ENCODE measurements around the gene KRTAP6-2.

DNA sequence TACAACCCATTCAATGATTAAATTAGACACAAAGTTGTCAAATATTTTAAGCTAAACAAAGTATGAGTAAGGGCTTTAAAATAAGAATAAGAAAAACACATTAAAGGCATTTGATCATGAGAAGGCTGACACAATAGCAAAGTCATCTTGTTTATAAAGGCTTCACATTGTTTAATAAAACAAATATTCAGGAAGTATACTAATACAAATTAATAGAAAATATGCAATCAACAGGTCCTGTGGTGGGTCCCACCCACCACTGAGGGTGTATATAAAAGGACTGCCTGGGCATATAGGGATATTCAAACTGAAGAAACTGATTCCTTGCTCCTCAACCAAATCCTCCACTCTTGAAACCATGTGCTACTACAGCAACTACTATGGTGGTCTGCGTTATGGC lies 36.2 kb upstream of the KRTAP6-2 start, which contains the start of gene KRTAP20-2:
- TF ChIP-seq CTCF (IDR thresholded peaks at IDR 0.05 in 2 of 3, conservative IDR thresholded peaks at IDR 0.05 in 1 of 3; ENCODE audit: control insufficient read depth in 2 of 3, extremely low read depth in 1 of 3, insufficient read depth in 1 of 3, low read depth in 3 of 3, low read length in 3 of 3) (no peak), POLR2A (IDR thresholded peaks at IDR 0.05; ENCODE audit: low read depth, low read length) (no peak), NRF1 (conservative IDR thresholded peaks at IDR 0.05; ENCODE audit: low read depth, low read length) (no peak), SP1 (IDR thresholded peaks at IDR 0.05; ENCODE audit: low read depth, low read length) (no peak), EGR1 (IDR thresholded peaks at IDR 0.05; ENCODE audit: borderline replicate concordance in 1 of 2, low read depth in 2 of 2, low read length in 2 of 2) (no peak), RAD51 (IDR thresholded peaks at IDR 0.05) (no peak), YBX1 (IDR thresholded peaks at IDR 0.05) (no peak), CEBPB (IDR thresholded peaks at IDR 0.05; ENCODE audit: borderline replicate concordance in 1 of 2, low read depth in 2 of 2, low read length in 2 of 2) (no peak)
- TF ChIP-seq, protein P1, sequence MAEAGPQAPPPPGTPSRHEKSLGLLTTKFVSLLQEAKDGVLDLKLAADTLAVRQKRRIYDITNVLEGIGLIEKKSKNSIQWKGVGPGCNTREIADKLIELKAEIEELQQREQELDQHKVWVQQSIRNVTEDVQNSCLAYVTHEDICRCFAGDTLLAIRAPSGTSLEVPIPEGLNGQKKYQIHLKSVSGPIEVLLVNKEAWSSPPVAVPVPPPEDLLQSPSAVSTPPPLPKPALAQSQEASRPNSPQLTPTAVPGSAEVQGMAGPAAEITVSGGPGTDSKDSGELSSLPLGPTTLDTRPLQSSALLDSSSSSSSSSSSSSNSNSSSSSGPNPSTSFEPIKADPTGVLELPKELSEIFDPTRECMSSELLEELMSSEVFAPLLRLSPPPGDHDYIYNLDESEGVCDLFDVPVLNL (IDR thresholded peaks at IDR 0.05; ENCODE audit: low read depth, low read length): no peak

All from GM12878 (cell line).